ENCODE data around the gene ABCA4. TPM values are rescaled to one million over a fixed set of nuclear protein-coding genes. Genes with fewer than 3 reads are reported as not detected.

ABCA4 gene
- total and polyA plus RNA-seq, 2 donors (not counting 3 experiments of a cell fraction or from before 2014, with no cell fraction given), result 2.3 to 4.9 TPM

DNA sequence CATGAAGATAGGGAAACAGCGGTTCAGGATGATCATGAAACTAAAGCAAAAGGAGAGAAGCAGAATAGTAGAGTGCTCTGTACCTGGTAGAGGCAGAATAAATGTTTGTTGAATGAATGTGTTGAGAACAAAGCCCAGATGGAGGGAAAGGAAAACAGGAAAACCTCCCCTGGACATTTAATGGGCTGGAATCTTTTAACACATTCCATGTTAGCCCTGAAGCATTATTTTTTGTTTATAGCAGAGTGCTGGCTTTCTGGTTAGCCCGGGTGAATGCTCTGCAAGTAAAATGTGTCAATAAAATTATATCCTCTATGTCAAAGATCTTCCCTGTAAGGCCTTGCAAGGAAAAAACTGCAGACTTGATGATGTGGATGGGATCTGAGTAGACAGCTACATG lies 60.2 kb downstream of the ABCA4 start:
- Histone ChIP-seq H3K9me3 (replicated peaks; ENCODE audit: control insufficient read depth, insufficient read depth, low read length) (no peaks in the 10 kb centered on the region), H3K27ac (ENCODE audit: insufficient read depth, low read depth, low read length) (no peak overlapping the region), H2AFZ (ENCODE audit: low read depth, low read length) (no peak overlapping the region), H4K20me1 (replicated peaks; ENCODE audit: control insufficient read depth, extremely low read depth, insufficient read depth, low read length) (no peaks in the 10 kb centered on the region), H3K4me2 (ENCODE audit: insufficient read depth, low read length) (no peak overlapping the region), H3K9ac (replicated peaks; ENCODE audit: extremely low read depth, insufficient read depth, low read length) (no peak overlapping the region), H3K36me3 (ENCODE audit: control insufficient read depth in 2 of 2, extremely low read depth in 1 of 2, insufficient read depth in 2 of 2, low read length in 2 of 2) (no peaks in the 10 kb centered on the region), H3K79me2 (ENCODE audit: control insufficient read depth, insufficient read depth, low read length) (no peaks in the 10 kb centered on the region), H3K27me3 (ENCODE audit: control insufficient read depth in 2 of 2, insufficient read depth in 2 of 2, low read length in 2 of 2) (no peaks in the 10 kb centered on the region), H3K4me1 (ENCODE audit: control insufficient read depth, extremely low read depth, insufficient read depth, low read length) (peaks cover 40% of the 10 kb centered on the region), H3K9me1 (replicated peaks; ENCODE audit: control insufficient read depth, extremely low read depth, insufficient read depth, low read length) (no peaks in the 10 kb centered on the region), H3K4me3 (replicated peaks in 1 of 3; ENCODE audit: insufficient read depth in 1 of 3, low read depth in 1 of 3, low read length in 3 of 3) (no peak overlapping the region)
- ChIA-PET CTCF (interaction anchor here (0.7 to 8.1 kb wide), 4 partner anchors 10 to 272 kb away, joined by 4 to 252 read pairs (median 30); no protein-coding TSS in a partner anchor), POLR2A (interaction anchor here (1.7 kb wide), 1 partner anchor 12 kb away, joined by 5 read pairs; no protein-coding TSS in a partner anchor)
- dilution Hi-C loops (cut with MboI; ENCODE audit: extremely low pct_ligation_motif_present, low sequenced_read_pairs), result no loop called here
- intact Hi-C loops (cut with micrococcal nuclease), result loop anchor here (1.0 to 2.0 kb wide), 6 partner anchors 15 to 276 kb away; partner anchors contain the start of gene ARHGAP29
- peak; percentile 24 for DNase-seq (ENCODE audit: low read depth, low spot score)
- no peak for TF ChIP-seq FOS (IDR thresholded peaks at IDR 0.05; ENCODE audit: borderline replicate concordance, insufficient read depth, low read length)
- TF ChIP-seq EZH2 (IDR thresholded peaks at IDR 0.05; ENCODE audit: borderline replicate concordance, low read depth, low read length, severe bottlenecking), result no peak
- TF ChIP-seq POLR2A (IDR thresholded peaks at IDR 0.05; ENCODE audit: low read depth, low read length), result no peak
- TF ChIP-seq POLR2AphosphoS5 (IDR thresholded peaks at IDR 0.05; ENCODE audit: insufficient read depth, low read depth, low read length), result no peak
- TF ChIP-seq GATA2 (IDR thresholded peaks at IDR 0.05; ENCODE audit: insufficient read depth, insufficient read length, low read depth, low read length), result no peak
- TF ChIP-seq, protein P1, sequence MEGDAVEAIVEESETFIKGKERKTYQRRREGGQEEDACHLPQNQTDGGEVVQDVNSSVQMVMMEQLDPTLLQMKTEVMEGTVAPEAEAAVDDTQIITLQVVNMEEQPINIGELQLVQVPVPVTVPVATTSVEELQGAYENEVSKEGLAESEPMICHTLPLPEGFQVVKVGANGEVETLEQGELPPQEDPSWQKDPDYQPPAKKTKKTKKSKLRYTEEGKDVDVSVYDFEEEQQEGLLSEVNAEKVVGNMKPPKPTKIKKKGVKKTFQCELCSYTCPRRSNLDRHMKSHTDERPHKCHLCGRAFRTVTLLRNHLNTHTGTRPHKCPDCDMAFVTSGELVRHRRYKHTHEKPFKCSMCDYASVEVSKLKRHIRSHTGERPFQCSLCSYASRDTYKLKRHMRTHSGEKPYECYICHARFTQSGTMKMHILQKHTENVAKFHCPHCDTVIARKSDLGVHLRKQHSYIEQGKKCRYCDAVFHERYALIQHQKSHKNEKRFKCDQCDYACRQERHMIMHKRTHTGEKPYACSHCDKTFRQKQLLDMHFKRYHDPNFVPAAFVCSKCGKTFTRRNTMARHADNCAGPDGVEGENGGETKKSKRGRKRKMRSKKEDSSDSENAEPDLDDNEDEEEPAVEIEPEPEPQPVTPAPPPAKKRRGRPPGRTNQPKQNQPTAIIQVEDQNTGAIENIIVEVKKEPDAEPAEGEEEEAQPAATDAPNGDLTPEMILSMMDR (IDR thresholded peaks at IDR 0.05; ENCODE audit: extremely low read depth in 1 of 2, insufficient read depth in 1 of 2, low read depth in 1 of 2, low read length in 2 of 2), result no peak
- TF ChIP-seq MYC (IDR thresholded peaks at IDR 0.05; ENCODE audit: low read depth, low read length), result no peak
- TF ChIP-seq, protein P2, sequence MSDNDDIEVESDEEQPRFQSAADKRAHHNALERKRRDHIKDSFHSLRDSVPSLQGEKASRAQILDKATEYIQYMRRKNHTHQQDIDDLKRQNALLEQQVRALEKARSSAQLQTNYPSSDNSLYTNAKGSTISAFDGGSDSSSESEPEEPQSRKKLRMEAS (IDR thresholded peaks at IDR 0.05; ENCODE audit: insufficient read depth, insufficient read length), result no peak
- no peak for TF ChIP-seq JUN (IDR thresholded peaks at IDR 0.05; ENCODE audit: borderline replicate concordance, insufficient read depth, insufficient read length, low read depth)
- no peak for FAIRE-seq
- BruUV-seq (replicated peaks), result no TSS peak

Measured in endothelial cell of umbilical vein (primary cell).